NB4 (cell line): ENCODE measurements around the gene ZNF775.

Source experiments
- DNase-seq: peaks from one replicate; pipeline ENCODE4 v3.0.0; 2010; ENCODE audit warnings: low read depth
- H3K4me3 ChIP-seq: one replicate; pipeline ENCODE4 v1.5.1; 2011; ENCODE audit warnings: mild to moderate bottlenecking, low read depth, low read length, moderate library complexity
- CTCF ChIP-seq: IDR thresholded peaks from one replicate; pipeline ENCODE4 v1.5.1; 2012; ENCODE audit warnings: low read depth, low read length
- MAX ChIP-seq: IDR thresholded peaks from 2 replicates; pipeline ENCODE4 v1.6.1; 2011; ENCODE audit warnings: low read depth, low read length
- MYC ChIP-seq: IDR thresholded peaks from 2 replicates; pipeline ENCODE4 v1.6.1; 2011; ENCODE audit warnings: low read depth, low read length
- POLR2A ChIP-seq: IDR thresholded peaks from 2 replicates; pipeline ENCODE4 v1.6.1; 2011; ENCODE audit warnings: mild to moderate bottlenecking; ENCODE audit not compliant: insufficient read length; ENCODE audit errors: extremely low read depth

ZNF775 gene

GRCh38 chr7:150398108-150398964, 19.2 kb downstream of the ZNF775 start:
- TF ChIP-seq MYC (no peak), CTCF (no peak), POLR2A (no peak), MAX (no peak)
- DNase-seq = no peak
- no peak overlapping the region for H3K4me3 ChIP-seq

GRCh38 chr7:150398965-150399320, 19.8 kb downstream of the ZNF775 start:
- no peak for DNase-seq
- H3K4me3 ChIP-seq = no peak overlapping the region
- TF ChIP-seq MAX = no peak
- TF ChIP-seq MYC = no peak
- TF ChIP-seq POLR2A = no peak

GRCh38 chr7:150399421-150400007, 20.4 kb downstream of the ZNF775 start:
- no peak for TF ChIP-seq MAX
- TF ChIP-seq CTCF = no peak
- no peak for TF ChIP-seq POLR2A
- TF ChIP-seq MYC = no peak
- no peak for DNase-seq
- no peak overlapping the region for H3K4me3 ChIP-seq

- DNase-seq = no peak
- TF ChIP-seq MYC (no peak), POLR2A (no peak), CTCF (no peak), MAX (no peak)
- H3K4me3 ChIP-seq = no peak overlapping the region
Observed at GRCh38 chr7:150400008-150400787, 21.1 kb downstream of the ZNF775 start.

- DNase-seq = no peak
- H3K4me3 ChIP-seq = no peak overlapping the region
- TF ChIP-seq MAX = no peak
Observed at GRCh38 chr7:150400788-150401423, 21.8 kb downstream of the ZNF775 start.

GRCh38 chr7:150401424-150401790, 22.3 kb downstream of the ZNF775 start:
- H3K4me3 ChIP-seq = no peak overlapping the region
- TF ChIP-seq CTCF (no peak), MAX (no peak)
- no peak for DNase-seq
